Activated CD8-positive, alpha-beta memory T cell treated with anti-CD3 and anti-CD28 coated beads, Interleukin-2, amount 50 U/mL, for 4 hours (primary cell): ENCODE measurements around the gene CAMK2D.
A peak's percentile ranks its signal among the peaks of the same experiment; 100 is the strongest.
"Not testable (repeated sequence)": the region's sequence is repeated elsewhere in the genome, so short reads cannot be mapped to it uniquely, and the experiment has no call there.

ENCODE experiments used
- DNase-seq: peaks from one replicate; pipeline ENCODE4 v3.0.0-alpha.2; 2020

The CAMK2D gene

DNA sequence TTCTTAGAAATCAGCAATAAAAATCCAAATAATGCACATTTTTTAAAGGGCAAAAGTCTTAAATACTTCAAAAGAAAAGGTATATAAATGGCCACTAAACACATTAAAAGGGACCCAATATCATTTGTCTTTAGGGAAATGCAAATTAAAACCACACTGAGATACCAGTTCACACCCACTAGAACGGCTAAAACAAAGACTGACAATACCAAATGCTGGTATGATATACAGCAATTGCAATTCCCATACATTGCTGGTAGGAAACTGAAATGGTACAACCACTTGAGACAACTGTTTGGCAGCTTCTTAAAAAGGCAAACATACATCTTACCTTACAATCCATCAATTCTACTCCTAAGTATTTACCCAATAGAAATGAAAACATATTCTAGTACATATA lies 33.7 kb downstream of the CAMK2D start:
- DNase-seq: no peak

DNA sequence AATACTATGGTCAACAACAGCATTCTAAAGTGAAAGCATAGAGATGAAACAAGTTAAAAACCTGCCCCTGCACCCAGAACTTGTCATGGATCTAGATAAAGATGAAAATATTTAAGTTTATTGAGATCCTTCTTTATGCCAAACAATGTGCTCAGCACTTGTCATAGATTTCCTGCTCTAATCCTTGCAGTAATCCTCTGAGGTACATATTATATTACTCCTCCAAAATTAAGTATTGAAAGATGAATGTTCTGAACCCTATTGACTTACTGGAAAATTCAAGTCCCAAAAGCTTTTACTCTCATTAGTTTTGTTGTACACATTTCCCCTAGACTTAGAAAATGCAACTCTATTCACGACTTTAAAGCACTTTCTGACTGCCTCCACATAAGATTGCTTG lies 35.6 kb downstream of the CAMK2D start:
- no peak for DNase-seq

DNA sequence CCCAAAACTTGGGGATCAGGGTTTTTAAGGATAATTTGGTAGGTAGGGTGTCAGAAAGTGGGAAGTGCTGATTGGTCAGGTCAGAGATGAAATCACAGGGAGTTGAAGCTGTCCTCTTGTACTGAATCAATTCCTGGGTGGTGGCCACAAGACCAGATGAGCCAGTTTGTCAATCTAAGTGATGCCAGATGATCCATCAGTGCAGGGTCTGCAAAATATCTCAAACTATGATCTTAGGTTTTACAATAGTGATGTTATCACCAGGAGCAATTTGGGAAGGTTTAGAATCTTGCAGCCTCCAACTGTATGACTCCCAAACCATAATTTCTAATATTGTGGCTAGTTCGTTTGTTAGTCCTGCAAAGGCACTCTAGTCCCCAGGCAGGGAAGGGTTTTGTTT lies 43.3 kb downstream of the CAMK2D start:
- DNase-seq: no peak

DNA sequence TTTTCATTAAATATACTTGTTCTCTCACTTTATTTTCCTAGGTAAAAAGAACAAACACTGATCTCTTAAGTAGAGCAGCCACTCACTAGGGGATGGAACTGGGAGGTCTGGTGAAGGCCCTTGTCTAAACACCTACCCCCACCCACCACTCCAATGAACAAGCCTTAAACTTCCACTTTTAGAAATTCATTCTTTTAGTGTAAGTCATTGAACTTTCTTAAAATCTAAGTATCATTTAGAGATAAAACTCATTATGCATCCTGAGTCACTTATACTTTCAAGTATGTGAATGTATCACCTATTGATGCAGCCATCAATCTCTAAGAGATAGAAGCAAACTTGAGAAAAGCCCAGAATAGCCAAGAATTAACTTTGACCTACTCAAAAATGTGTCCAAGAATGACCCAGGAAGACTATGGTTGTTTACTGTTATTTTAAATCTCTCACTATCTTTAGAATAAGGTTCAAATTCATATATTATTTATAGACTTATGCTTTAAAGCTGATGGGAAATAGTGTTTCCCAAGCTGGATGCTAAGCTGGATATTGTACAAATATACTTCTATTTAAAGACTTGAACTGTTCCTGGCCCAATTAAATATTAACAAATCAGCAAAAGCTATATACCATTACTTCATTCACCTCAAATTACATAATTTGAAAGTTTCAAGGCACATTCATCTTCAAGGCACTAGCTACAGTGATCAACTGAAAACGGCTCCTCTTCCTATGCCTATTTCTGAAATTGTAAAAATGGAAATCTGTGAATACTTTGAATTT lies 49.5 kb downstream of the CAMK2D start:
- DNase-seq: no peak

DNA sequence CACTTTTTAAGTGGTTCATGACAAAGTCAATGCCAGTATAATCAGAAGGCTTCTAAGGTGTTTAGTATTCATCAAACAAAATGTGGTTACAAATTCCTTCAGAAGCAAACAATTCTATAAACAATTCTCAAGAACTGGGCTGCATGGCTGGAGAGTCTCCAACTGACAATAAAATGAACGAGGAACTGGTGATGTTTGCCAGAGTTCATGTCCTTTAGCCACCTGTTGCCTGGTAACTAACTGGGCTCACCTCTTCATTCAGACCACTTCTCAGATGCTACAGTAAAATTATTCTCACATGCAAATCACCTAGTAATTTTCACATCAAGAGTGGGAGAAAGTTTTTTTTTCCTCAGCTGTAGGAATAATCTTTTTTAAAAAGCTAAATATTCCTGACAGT lies 53.3 kb downstream of the CAMK2D start:
- no peak for DNase-seq

DNA sequence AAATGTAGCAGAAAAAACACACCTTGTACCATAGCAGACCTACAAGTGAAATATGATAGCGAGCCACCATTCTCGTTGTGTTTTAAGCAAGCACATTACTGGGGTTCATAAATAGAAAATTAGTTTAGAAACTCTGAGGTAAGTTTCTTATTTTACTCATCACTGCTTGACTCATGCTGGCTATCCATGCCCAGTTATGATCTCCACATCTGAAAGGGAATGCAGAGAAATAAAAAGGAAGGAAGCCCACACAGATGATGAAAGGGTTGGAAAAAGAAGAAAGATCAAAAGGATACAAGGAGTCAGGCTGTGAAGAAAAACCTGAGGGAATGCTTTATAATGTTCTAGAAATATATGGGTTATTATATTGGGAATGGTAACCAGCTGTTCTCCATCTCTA lies 54.5 kb downstream of the CAMK2D start:
- DNase-seq: no peak

DNA sequence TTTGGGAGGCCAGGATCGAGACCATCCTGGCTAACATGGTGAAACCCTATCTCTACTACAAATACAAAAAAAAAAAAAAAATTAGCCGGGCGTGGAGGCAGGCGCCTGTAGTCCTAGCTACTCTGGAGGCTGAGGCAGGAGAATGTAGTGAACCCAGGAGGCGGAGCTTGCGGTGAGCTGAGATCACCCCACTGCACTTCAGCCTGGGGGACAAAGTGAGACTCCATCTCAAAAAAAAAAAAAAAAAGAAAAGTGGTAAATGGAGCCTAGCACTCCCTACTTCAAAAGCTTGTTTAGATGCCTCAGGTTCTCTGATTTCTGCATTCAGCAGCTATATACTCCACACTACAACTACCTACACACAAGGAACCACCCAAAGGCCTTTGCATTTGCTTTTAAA lies 56.4 kb downstream of the CAMK2D start:
- not testable (repeated sequence) for DNase-seq

DNA sequence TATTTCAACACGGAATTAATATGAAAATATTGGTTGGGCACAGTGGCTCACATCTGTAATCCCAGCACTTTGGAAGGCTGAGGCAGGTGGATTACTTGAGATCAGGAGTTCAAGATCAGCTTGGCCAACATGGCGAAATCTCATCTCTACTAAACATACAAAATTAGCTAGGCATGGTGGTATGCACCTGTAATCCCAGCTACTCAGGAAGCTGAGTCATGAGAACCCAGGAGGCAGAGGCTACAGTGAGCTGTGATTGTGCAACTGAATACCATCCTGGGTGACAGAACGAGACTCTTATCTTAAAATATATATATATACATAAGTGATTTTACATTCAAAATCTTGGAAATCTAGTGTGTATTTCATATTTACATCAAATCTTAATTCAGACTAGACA lies 58.9 kb downstream of the CAMK2D start:
- DNase-seq: not testable (repeated sequence)

DNA sequence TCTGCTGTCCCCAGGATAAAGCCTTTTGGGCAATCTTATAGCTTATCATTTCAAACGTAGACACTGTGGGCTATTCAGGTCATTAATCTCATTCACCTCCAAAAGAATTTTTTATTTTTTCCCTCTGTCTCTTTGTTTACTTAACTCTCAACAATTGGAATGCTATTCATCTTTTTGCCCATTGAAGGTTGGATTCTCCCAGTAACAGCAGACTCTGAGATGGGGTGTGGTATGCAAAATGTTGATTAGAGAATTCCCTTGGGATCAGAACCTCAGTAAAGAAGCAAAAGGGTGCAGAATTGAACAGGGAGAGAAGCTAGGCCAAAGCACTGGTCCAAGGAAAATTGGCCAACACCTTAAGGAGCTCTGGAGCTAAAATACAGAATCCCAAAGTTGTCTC lies 60.4 kb downstream of the CAMK2D start:
- no peak for DNase-seq

DNA sequence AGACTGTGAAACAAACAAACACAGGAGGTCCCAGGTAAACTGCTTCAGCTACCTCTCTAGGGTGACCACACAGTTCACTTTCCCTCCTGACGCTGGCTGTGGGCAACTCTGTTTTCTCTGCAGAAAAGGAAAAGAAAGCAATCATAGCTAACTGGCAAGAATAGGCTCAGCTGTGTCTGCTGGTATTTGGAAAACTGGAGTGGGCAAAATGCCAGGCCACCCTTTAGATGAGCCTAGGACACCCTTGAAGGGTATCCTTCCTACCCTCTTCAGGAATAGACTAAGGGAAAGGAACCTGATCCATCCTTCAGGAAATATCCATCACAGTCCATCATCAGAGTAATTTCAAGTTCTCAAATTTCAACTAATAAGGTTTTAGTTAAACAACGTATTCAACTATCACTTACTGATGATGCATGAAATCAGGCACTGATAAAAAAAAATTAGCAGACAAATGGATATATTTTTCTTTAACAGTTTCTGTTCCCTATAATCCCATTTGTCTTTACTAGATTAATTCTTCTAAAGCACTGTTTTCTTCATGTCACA lies 60.9 kb downstream of the CAMK2D start:
- DNase-seq: no peak

DNA sequence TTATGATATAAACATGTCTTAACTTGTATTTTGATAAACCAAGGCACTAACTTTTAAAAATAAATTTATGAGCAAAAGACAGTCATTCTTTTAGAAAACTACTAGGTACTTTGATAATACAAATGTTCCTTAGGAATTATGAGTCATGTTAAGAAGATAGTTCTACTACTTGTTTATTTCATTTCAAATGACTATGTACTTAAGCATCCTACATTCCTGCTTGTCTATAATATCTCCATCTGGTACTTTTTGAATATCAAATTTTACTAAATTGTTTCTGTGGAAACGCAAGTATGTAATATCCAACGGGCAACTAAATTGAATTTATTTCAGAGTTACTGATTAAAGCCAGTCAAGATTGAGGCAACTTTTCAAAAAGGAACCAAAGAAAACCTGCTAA lies 61.8 kb downstream of the CAMK2D start:
- no peak for DNase-seq

DNA sequence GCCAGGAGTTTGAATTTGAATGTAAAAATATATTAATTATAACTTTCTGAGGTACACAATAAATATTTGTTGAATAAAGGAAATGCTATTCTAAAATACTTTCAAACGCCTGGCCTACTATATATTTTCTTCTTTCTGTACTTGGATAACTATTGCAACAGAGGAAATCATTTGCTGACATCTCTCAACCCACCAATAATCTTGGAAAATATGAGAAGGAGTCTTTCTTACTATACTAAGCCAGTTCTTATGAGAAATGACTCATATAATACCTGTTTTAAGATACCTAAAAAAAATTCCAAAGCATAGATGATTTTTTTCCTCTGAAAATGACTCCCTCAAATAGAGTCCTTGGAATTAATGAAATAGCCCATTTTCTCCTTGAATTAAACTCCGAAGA lies 64.1 kb downstream of the CAMK2D start:
- no peak for DNase-seq

DNA sequence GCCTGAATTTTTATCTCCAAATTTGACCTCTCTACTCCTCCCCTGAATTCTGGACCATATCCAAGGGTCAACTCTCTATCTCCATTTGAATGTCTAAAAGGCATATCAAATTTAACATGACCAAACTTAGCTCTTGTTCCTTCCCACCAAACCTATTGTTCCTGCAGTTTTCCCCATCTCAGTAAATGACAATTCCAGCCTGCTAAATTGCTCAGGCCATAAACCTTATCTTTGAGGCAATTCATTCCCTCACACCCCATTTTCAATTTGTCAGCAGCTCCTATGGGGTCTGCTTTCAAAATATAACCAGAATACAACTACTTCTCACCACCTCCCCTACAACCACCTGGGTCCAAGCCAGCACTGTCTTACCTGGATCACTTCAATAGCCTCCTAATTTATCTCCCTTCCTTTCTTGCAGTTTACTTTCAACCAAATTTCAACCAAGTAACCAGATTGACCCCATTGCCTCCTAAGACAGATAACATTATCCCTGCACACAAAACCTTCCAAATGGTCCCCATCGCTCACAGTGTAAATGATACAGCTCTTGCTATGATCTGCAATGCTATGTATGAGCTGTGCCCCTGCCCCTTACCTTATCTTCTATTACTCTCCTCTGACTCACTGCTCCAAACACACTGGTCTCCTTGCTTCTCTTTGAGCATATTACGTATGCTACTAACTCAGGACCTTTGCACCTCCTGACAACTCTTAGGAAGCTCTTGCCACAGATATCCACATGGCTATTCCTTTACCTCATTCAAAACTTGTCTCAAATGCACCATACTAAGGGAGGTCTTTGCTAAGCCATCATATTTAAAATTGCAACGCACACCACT lies 66.0 kb downstream of the CAMK2D start:
- DNase-seq: no peak

DNA sequence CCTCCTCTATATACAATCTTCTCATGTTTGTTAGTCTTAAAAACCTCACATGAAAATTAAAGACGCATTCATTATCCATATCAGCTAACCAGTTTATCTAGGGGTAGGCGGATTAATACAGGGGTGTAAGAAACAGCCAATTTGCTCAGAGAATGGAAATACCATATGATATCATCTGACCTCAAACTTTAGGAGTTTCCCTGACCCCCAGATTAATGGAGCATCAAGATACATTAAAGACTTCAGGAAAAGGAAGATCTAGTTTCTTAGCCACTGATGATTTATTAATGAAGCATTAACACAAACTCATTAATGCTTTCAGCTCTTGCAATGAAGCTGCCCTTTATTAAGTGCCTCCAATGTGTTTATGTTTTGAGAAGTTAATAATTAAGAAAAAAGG lies 67.5 kb downstream of the CAMK2D start:
- DNase-seq: no peak

DNA sequence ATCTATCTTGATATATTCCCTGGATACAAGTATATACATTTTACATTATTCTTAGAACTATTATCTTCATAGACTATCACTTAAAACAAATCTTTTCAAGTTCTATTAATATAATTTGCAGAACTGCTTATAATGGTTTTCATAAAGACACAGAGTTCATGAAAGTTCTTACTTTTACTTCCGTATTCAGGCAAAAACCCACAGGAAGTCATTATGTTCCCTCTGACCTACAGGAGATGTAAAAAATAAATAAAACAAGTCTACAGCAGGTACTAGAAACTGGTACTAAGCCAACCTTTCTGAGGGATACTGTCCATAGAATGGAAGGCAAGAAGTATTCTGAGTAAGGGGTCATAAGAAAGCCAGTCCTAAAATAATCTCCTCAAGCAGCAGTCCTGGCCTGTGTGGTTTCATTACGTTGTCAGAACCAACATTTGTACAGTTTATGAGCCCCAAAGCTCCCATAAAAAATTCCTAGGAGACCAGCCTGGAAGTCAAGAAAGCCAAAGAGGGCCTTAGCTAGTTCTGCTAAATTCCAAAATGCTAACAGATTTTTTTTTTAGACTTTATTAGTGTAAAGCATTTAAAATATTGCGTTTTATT lies 68.6 kb downstream of the CAMK2D start:
- no peak for DNase-seq

DNA sequence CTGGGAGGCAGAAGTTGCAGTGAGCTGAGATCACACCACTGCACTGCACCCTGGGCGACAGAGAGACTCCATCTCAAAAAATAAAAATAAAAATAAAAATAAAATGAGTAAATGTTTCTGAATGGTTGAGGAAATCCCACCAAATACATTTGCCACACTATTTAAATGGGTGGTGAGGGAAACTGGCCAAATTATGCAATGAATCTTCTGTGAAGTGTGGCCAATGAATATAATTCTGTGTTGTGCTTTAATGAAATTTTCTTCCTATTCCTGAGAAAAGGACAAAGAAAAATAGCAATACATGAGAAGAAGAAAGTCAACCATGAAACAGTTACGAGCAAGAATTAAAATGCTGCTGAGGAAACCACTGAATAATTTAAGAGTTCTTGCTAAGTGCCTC lies 69.9 kb downstream of the CAMK2D start:
- no peak for DNase-seq

DNA sequence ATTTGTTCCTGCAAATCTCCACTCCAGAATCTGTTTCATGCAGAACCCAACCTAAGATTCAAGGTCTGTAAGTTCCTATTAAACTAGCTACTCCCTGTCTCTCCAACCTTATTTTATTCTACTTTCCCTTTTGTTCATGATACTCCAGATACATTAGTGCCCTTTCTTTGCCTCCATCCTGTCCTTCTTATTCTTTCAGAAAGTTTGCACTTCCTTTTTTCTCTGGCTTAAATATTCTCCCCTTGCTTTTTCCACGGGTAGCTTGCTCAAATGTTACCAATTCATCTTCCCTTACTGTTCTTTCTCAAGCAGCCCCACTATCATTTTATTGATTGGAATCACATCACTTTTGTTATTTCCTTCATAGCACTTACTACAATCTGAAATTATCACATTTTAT lies 72.1 kb downstream of the CAMK2D start:
- no peak for DNase-seq

DNA sequence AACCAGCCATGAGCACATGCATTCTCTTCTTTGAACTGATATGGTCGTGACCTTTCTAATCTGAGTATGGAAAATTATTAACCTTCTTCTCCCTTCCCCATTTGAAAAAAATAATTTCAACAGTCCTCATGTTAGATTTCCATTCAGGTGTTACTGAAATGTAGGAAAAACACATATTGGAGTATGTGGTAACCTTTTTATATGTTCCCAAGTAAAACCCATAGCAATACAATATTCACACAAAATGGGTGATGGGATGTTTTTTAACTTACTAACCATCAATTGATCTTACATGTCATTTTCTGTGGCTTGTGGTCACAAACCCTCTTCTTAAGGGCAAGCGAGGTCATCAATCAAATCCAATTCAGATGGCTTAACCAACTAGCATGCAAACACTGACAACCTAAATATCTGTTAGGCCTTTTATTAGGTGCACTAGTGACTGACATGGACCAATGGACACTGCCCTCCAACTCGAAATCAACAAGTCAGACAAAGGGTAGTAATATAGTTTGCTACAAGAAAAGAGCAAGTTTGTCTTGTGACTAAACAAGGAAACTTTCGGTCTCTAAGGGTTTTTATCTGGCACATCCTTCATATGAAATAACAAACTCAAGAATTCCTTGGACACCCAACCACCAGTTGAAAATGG lies 74.3 kb downstream of the CAMK2D start:
- DNase-seq: no peak

DNA sequence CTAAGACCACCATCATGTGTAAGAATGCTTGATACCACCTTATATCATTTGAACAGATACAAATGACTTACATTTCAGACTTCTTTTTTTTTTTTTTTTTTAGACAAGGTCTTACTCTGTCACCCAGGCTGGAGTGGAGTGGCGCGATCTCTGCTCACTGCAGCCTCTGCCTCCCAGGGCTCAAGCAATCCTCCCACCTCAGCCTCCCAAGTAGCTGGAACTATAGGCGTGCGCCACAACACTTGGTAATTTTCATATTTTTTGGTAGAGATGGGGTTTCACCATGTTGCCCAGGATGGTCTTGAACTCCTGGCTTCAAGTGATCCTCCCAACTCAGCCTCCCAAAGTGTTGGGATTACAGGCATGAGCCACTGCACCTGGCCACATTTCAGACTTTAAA lies 76.4 kb downstream of the CAMK2D start:
- DNase-seq: not testable (repeated sequence)

DNA sequence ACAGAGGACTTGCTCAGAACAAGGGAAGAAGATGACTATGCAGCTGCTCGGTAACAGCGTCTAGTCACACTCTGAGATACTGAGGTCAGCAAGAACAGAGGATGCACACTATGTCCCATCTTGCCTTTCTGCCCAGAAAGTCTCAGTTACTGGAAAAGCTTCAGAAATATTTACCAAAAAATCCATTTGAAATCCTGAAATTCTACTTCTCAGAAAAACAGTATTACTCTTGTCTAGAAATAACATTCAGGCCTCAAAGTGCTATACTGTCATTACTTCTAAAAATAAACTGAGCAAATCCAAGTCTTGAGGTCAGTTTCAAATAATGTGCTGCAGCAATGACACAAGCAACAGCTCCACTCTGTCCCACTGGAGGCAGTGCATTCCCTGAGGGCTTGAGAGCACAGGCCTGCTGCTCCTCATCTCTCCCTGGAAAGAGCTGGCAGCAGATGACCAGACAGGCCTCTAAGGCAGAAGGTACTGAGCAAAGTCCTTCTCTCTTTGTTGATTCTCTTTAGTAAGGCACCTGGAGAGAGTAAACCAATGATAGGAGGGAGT lies 76.9 kb downstream of the CAMK2D start:
- DNase-seq: no peak

DNA sequence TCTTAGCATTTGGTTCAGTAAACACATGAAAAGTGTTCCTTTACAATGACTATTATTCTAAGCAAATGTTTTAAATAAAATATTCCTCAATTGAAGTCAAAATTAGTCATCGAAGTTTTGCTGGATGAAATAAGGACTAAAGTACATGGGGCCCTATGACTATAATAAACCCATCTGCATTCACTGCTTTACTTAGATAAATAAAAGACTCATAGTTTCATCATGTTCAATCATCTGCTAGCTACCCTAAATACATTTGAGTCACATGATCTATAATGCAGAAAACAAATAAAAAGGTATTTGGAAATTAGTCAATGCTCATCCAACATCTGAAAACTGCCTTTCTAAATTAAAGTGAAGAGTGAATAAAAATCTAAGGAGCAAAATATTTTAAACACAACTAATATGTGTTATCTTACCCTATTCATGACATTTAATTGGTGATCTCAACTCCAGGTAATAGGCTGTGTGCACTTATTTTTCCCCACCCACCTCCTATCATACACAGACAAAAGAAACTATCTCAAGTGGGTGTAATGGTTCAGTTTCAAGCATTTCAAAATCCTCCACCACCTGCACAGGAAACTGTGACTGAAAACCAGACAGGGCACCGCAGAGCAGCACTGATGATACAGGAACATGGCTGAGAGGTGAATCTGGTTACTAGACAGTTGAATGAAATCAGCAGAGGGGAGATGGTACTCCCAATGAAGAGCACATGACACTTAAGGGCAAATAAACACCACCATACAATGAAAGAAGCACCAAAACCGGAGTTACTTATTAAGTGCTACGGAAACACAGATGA lies 78.6 kb downstream of the CAMK2D start:
- peak; percentile 66 for DNase-seq

DNA sequence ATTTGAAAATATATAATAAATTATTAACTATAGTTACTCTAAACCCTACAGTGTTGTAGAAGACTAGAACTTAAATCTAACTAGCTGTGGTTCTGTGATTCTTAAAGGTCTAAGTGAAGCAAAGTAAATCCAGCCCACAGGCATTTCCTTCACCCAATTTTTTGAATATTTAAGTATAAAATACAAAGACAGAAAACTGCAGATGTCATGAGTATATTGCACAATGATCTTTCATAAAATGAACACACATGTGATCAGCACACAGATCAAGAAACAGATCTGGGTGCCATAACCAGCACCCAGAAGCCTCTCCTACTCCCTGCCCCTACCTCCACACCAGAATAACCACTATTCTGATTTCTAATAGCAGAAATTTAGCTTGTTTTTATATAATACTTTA lies 82.9 kb downstream of the CAMK2D start:
- DNase-seq: no peak
